ENCODE results near the gene ARRDC2.
"Not testable (repeated sequence)": the region's sequence is repeated elsewhere in the genome, so short reads cannot be mapped to it uniquely, and the experiment has no call there.

Gene ARRDC2
- total RNA-seq, result 5.5 to 37.5 (median 22.6) reads per million in 18 experiments

DNA sequence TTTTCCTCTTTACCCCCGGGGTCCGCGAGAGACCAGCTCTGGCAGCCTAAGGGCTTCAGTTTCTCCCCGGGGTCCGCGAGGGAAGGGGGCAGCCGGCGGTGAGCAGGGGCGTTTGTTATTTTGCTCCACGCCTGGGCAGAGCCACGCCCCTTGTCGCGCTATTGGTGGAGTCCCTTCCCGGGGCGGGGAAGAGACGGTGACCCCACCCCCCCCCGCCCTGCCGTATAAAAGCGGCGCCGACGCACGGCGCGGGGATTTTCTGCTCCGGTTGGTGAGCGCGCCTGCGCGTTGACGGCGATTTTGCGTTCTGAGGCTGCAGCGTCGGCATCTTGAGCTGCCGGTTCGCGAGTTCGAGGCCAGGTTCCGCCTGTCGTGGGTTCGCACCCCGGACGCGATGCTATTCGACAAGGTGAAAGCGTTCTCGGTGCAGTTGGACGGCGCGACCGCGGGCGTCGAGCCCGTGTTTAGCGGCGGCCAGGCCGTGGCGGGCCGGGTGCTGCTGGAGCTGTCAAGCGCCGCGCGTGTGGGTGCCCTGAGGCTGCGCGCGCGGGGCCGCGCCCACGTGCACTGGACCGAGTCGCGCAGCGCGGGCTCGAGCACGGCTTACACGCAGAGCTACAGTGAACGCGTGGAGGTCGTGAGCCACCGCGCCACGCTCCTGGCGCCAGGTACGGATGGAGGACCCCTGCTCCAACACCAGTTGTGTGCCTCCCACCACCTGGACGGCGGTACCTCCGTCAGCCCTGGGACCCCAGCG, at the start of gene ARRDC2:
Gene ARRDC2, plus strand, starts transcription at position 254 of the 757 bp plus-strand sequence. Its CDS starts 141 bp downstream, at position 395.
- peak; percentile 86 to 93 for DNase-seq

DNA sequence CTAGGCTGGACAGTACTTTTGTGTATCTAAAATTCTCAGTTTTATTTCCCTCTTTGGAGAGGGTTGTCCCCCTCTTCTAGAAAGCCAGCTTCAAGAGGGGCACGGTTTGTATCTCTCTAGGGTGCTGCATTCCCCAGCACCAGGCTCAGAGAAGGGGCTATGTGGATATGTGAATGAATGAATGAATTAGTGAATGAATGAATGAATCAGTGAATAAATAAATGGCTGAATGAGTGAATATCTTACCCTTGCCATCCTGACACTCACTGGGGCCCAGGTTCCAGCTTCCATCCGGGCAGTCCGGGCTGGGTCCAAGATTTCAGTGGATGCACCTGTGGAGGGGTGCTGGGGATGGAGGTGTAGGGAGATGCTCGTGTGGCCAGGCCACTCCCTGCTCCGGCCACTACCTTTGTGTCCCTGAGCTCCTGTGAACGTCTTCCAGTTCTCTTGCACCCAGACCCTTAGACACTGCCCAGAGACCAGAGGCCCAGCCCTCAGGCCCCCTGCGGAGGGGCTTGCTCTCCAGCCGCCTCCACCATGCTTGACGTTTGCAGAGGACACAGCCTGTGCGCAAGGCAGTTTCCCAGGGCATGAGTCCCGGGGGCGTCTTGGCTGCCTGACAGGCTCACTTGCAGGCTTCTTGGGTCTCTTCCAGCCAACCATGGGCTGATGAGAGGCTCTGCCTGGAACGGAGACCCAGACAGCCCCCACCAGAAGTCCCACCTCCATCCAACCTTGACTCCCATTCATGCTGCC, 43.9 kb upstream of the ARRDC2 start:
- DNase-seq, result no peak

DNA sequence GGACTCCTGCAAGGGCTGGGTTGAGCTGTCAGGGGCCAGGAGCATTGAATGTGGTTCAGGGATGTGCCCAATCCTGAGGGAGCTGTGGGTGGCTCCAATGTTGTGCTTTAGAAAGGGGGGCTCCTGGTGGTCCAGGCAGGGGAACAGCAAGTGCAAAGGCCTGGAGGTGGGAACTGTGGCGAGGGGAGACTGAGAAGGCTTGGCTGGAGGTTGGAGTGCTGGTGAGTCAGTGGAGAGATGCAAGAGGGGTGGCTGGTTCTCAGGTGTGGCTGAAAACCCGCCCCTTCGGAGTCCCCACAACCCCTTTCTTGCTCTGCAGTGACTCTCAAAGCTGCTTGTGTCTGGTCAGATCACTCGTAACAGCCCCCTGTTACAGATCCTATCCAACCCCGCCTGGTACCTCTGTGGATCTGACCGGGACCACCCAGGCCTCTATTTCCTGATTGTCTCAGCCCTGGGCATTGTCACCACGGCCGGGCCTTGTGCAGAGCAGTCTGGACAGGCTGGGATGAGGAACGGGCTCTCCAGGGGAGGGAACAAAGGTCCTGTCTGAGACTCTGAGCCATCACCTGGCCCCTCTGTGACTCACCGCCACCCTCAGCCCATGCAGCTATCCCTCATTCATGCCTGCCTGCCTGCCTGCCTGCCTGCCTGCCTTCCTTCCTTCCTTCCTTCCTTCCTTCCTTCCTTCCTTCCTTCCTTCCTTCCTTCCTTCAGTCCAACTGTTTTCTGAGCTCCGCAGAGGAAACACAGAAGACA, 42.4 kb upstream of the ARRDC2 start:
- DNase-seq, result no peak

- DNase-seq, result no peak
These were observed 41.9 kb upstream of the ARRDC2 start for GRCh38 chr19:17966129-17966483.

- DNase-seq, result no peak
These were observed 41.3 kb upstream of the ARRDC2 start, which contains the start of gene KCNN1 for GRCh38 chr19:17966550-17967256. Gene KCNN1 (plus strand): TSS chr19:17967107. CDS start chr19:17973889, 6,782 bp downstream.

DNA sequence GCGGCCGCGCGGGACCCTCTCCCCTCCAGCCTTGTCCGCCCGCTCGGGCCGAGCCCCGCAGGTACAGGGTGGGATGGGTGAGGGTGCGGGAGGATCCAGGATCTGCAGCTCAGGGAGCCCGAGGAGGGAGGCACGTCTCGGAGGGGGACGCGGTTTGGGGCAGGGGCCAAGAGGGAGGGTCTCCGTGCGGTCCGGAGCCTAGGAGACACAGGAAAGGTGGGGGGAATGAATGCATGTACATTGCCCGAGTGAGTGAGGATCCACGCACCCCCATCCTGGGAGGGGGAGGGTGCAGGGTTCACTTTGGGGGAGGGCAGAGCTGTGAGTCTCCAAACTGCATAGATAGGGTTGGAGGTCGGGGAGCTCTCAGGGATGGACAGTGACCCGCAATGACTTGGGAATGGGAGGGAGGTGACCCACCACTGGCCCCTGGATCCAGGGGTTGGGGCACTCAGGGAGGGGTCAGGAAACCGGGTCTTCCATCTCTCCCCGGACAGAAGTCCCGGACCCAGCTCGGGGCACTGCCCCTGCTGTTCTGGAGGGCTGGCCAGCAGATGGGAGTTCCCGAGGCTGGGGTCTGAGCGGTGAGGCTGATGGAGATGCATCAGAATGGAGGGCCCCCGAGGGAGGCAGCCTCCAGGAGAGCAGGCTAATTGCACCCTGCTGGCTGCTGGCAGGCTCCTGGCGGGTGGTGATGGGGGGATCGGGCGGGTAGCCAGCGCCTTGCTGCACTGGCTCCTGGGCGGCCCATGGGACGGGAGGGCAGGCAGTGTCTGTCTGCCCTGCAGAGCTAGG, 40.5 kb upstream of the ARRDC2 start:
- DNase-seq, result no peak

- no peak for DNase-seq
These were observed 39.6 kb upstream of the ARRDC2 start for GRCh38 chr19:17968362-17968761.

DNA sequence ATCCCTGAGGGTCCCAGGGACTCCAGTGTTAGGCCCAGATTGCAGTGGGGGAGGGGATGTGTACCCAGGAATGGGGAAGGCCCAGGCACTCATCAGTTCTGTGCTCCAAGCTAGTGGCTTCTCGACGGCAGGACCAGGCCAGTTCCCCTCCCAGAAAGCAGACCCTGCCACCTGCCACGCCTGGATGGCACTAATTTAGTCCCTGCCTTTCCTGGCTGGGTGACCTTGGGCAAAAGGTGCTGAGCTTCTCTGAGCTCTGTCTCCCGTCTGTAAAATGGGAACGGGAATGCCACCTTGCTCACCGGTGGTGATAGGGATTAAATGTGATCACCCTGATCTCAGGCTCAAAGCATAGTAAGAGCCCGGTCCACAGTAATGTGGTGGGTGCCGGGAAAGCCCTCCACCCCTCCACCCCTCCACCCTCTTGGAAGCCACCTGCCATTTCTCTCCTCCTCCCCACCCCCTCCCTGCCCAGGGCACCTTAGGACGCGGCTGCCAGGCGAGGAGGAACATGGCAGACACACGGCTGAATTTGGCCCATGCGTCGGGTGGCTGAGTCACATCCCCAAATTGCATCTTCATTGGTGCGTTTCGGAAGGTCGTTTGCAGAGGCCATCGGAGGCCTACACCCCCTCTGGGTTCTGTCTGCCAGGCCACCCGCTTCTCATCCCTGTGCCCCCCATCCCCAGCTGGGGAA, 38.7 kb upstream of the ARRDC2 start:
- DNase-seq, result no peak

DNA sequence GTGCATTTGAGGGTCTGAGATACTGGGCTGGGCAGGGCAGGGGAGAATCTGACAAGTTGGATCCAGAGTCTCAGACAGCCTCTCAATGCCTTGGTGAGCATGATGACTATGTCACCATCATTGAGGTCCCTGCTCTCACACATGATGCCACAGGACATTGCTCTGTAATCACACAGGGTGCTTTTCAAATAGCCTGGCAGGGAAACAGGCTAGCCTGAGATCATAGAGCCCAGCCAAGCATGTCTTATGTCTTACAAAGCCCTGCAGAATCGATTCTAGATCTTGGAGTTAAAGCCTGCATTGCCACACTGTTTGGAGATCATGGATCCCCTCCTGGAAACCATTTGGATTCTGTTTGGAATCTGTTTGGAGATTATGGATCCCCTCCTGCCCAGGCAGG, 35.7 kb upstream of the ARRDC2 start:
- DNase-seq, result no peak

DNA sequence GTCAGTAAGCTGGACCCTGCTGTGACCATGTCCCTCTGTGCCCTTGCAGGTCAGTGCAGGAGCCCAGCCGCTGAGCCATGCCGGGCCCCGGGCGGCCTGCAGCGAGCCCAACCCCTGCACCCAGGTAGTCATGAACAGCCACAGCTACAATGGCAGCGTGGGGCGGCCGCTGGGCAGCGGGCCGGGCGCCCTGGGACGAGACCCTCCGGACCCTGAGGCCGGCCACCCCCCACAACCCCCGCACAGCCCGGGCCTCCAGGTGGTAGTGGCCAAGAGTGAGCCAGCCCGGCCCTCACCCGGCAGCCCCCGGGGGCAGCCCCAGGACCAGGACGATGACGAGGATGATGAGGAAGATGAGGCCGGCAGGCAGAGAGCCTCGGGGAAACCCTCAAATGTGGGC, 34.2 kb upstream of the ARRDC2 start:
- no peak for DNase-seq

GRCh38 chr19:17974551-17974950, 33.4 kb upstream of the ARRDC2 start:
- DNase-seq, result no peak

- DNase-seq, result no peak
These were observed 32.9 kb upstream of the ARRDC2 start for GRCh38 chr19:17975032-17975431.

DNA sequence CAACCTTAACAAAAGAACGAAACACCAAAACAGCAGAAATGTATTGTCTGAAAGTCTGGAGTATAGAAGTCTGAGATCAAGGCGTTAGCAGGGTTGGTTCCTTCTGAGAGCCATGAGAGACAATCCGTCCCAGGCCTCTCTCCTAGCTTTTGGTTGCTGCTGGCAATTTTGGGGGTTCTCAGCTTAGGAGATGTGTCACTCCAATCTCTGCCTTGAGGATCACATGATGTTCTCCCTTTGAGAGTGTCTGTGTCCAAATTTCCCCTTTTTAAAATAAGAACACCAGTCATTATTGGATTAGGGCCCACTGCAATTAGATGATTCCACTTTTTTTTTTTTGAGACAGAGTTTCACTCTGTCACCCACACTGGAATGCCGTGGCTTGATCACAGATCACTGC, 30.9 kb upstream of the ARRDC2 start:
- peak; percentile 58 to 59 for DNase-seq

GRCh38 chr19:17977488-17977887, 30.5 kb upstream of the ARRDC2 start:
- DNase-seq, result no peak

GRCh38 chr19:17981611-17982010, 26.4 kb upstream of the ARRDC2 start:
- DNase-seq, result no peak

- DNase-seq, result no peak
These were observed 25.5 kb upstream of the ARRDC2 start for GRCh38 chr19:17982430-17982829.

DNA sequence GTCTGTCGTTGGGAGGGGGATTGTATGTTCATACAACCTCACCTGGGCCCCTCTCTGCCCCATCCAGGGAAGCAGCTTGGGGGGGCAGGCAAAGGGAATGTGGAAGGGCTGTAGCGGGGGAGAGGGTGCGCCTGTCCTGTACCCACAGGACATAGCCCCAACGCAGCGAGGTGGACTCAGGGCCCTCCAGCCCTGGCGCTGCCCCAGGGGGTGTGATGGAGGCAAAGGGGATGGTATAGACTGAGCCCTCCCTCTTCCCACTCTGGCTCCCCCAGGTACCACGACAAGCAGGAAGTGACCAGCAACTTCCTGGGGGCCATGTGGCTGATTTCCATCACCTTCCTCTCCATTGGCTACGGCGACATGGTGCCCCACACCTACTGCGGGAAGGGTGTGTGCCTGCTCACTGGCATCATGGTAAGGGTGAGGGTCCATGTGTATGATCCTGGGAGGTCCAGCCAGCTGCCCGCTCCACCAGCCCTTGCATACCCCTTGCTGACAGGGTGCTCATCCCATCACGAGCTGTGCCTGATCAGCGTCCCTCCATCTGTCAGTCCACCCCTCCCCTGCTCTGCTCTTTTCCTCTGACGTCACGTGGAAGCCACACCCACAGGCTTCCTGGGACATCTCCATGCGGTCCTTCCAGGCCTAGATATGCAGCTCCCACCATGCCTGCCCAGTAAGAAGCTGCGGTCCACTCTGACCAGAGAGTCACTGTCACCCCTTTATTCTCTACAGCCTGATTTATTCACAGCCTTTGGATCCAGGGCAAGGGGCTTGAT, 22.7 kb upstream of the ARRDC2 start:
- no peak for DNase-seq

GRCh38 chr19:17986569-17986968, 21.4 kb upstream of the ARRDC2 start:
- DNase-seq, result not testable (repeated sequence)

- no peak for DNase-seq
These were observed 19.8 kb upstream of the ARRDC2 start for GRCh38 chr19:17988161-17988560.

DNA sequence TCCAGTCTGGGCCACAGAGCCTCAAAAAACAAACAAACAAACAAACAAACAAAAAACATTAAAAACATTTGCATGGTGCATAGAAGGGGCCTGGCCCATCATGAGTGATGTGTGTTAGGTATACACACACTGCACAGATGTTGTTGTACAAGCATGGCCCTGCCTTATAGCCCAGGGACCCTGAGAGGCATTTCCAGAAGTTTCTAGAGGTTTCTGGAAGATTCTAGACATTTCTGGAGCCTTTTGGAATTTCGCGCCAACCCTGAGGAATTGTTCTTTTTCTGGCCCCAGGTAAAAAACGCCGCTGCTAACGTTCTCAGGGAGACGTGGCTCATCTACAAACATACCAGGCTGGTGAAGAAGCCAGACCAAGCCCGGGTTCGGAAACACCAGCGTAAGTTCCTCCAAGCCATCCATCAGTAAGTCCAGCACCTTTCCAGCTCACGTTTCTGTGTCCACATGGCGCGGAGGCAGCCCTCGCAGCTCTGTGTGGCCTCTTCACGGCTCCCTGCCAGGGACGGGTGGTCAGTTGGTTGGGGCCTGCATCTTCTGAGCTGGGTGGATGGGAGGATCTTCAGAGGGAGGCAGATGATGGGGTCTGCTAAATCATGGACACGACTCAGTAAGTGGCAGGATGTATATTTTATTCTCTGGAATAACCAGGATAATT, 18.4 kb upstream of the ARRDC2 start:
- DNase-seq, result no peak

Measured in inflammatory macrophage (primary cell).